NCI-H146 treated with DMSO at 0.1 percent for 48 hours (cell line): Measurements from ENCODE around the gene GIT2.
"Not testable (repeated sequence)": the region's sequence is repeated elsewhere in the genome, so short reads cannot be mapped to it uniquely, and the experiment has no call there.

Experiments used
- DNase-seq: peaks from one replicate; lab custom pipeline; 2025; ENCODE audit not compliant: unreplicated experiment; lab: John Stamatoyannopoulos, UW

GIT2 gene

GRCh38 chr12:109947521-109947920 is 48.6 kb downstream of the GIT2 start:
- no peak for DNase-seq

GRCh38 chr12:109946913-109947312 is 49.3 kb downstream of the GIT2 start:
- no peak for DNase-seq

- no peak for DNase-seq
These were observed 49.7 kb downstream of the GIT2 start for GRCh38 chr12:109946505-109946904.

- DNase-seq = no peak
These were observed 51.4 kb downstream of the GIT2 start for GRCh38 chr12:109944561-109945359.

GRCh38 chr12:109943811-109944210 is 52.4 kb downstream of the GIT2 start:
- DNase-seq = no peak

- no peak for DNase-seq
These were observed 55.7 kb downstream of the GIT2 start for GRCh38 chr12:109940339-109940923.

- DNase-seq = no peak
These were observed 56.7 kb downstream of the GIT2 start for GRCh38 chr12:109939504-109939903.

GRCh38 chr12:109938947-109939346 is 57.2 kb downstream of the GIT2 start:
- DNase-seq = no peak

GRCh38 chr12:109937371-109937770 is 58.8 kb downstream of the GIT2 start:
- no peak for DNase-seq

- DNase-seq = no peak
These were observed 62.1 kb downstream of the GIT2 start for GRCh38 chr12:109934026-109934425.

- DNase-seq = no peak
These were observed 63.2 kb downstream of the GIT2 start for GRCh38 chr12:109932878-109933503.

- DNase-seq = no peak
These were observed 65.0 kb downstream of the GIT2 start for GRCh38 chr12:109931143-109931542.

- no peak for DNase-seq
These were observed 66.0 kb downstream of the GIT2 start for GRCh38 chr12:109930028-109930800.

GRCh38 chr12:109929326-109929725 is 66.8 kb downstream of the GIT2 start:
- DNase-seq = not testable (repeated sequence)

- DNase-seq = no peak
These were observed 68.0 kb downstream of the GIT2 start for GRCh38 chr12:109928058-109928656.

- DNase-seq = peak; percentile 4
These were observed 68.5 kb downstream of the GIT2 start for GRCh38 chr12:109927622-109928021.

- no peak for DNase-seq
These were observed 69.5 kb downstream of the GIT2 start for GRCh38 chr12:109926488-109927210.

GRCh38 chr12:109926016-109926415 is 70.2 kb downstream of the GIT2 start:
- DNase-seq = no peak

- no peak for DNase-seq
These were observed 70.9 kb downstream of the GIT2 start for GRCh38 chr12:109925185-109925840.
